ENCODE data around the gene ALDH1B1. TPM values are rescaled to one million over a fixed set of nuclear protein-coding genes. Genes with fewer than 3 reads are reported as not detected.

The ALDH1B1 gene
- polyA plus RNA-seq, 2 donors: 2.9 to 12.3 TPM

GRCh38 chr9:38432922-38433510, 40.5 kb downstream of the ALDH1B1 start:
- H3K27me3 ChIP-seq (ENCODE audit: control insufficient read depth in 1 of 2, insufficient read depth in 2 of 2, low read length in 2 of 2): no peaks in the 10 kb centered on the region
- no peak overlapping the region for H3K27ac ChIP-seq (ENCODE audit: low read depth in 2 of 2, low read length in 1 of 2)
- no peak overlapping the region for H3K4me3 ChIP-seq (ENCODE audit: low read depth in 1 of 2, low read length in 2 of 2)
- no peaks in the 10 kb centered on the region for H3K36me3 ChIP-seq (ENCODE audit: control insufficient read depth in 2 of 2, insufficient read depth in 2 of 2, low read length in 1 of 2)
- 25 to 37% methylated on average over 3 of the region's 3 CpGs for WGBS, 2 donors
- H3K4me1 ChIP-seq (ENCODE audit: control insufficient read depth in 2 of 2, insufficient read depth in 2 of 2, low read length in 1 of 2): no peaks in the 10 kb centered on the region
- H3K9me3 ChIP-seq (ENCODE audit: control insufficient read depth in 2 of 2, insufficient read depth in 1 of 2, low read depth in 1 of 2, low read length in 1 of 2): no peaks in the 10 kb centered on the region

GRCh38 chr9:38434365-38434764, 41.9 kb downstream of the ALDH1B1 start:
- no peak overlapping the region for H3K4me3 ChIP-seq (ENCODE audit: low read depth in 1 of 2, low read length in 2 of 2)
- no peak overlapping the region for H3K27ac ChIP-seq (ENCODE audit: low read depth in 2 of 2, low read length in 1 of 2)
- H3K4me1 ChIP-seq (ENCODE audit: control insufficient read depth in 2 of 2, insufficient read depth in 2 of 2, low read length in 1 of 2): no peaks in the 10 kb centered on the region
- no peaks in the 10 kb centered on the region for H3K9me3 ChIP-seq (ENCODE audit: control insufficient read depth in 2 of 2, insufficient read depth in 1 of 2, low read depth in 1 of 2, low read length in 1 of 2)
- no peaks in the 10 kb centered on the region for H3K36me3 ChIP-seq (ENCODE audit: control insufficient read depth in 2 of 2, insufficient read depth in 2 of 2, low read length in 1 of 2)
- 60 to 64% methylated on average over 3 of the region's 3 CpGs for WGBS, 2 donors
- H3K27me3 ChIP-seq (ENCODE audit: control insufficient read depth in 1 of 2, insufficient read depth in 2 of 2, low read length in 2 of 2): no peaks in the 10 kb centered on the region

GRCh38 chr9:38434853-38435252, 42.4 kb downstream of the ALDH1B1 start:
- no peaks in the 10 kb centered on the region for H3K27me3 ChIP-seq (ENCODE audit: control insufficient read depth in 1 of 2, insufficient read depth in 2 of 2, low read length in 2 of 2)
- H3K4me1 ChIP-seq (ENCODE audit: control insufficient read depth in 2 of 2, insufficient read depth in 2 of 2, low read length in 1 of 2): no peaks in the 10 kb centered on the region
- no peaks in the 10 kb centered on the region for H3K36me3 ChIP-seq (ENCODE audit: control insufficient read depth in 2 of 2, insufficient read depth in 2 of 2, low read length in 1 of 2)
- H3K4me3 ChIP-seq (ENCODE audit: low read depth in 1 of 2, low read length in 2 of 2): no peak overlapping the region
- H3K27ac ChIP-seq (ENCODE audit: low read depth in 2 of 2, low read length in 1 of 2): no peak overlapping the region
- no peaks in the 10 kb centered on the region for H3K9me3 ChIP-seq (ENCODE audit: control insufficient read depth in 2 of 2, insufficient read depth in 1 of 2, low read depth in 1 of 2, low read length in 1 of 2)
- 73 to 92% methylated on average over 3 of the region's 3 CpGs for WGBS, 2 donors

- no peaks in the 10 kb centered on the region for H3K4me1 ChIP-seq (ENCODE audit: control insufficient read depth in 2 of 2, insufficient read depth in 2 of 2, low read length in 1 of 2)
- no peak overlapping the region for H3K27ac ChIP-seq (ENCODE audit: low read depth in 2 of 2, low read length in 1 of 2)
- no peaks in the 10 kb centered on the region for H3K27me3 ChIP-seq (ENCODE audit: control insufficient read depth in 1 of 2, insufficient read depth in 2 of 2, low read length in 2 of 2)
- H3K36me3 ChIP-seq (ENCODE audit: control insufficient read depth in 2 of 2, insufficient read depth in 2 of 2, low read length in 1 of 2): no peaks in the 10 kb centered on the region
- WGBS, 2 donors: 65 to 76% methylated on average over 2 of the region's 2 CpGs
- H3K9me3 ChIP-seq (ENCODE audit: control insufficient read depth in 2 of 2, insufficient read depth in 1 of 2, low read depth in 1 of 2, low read length in 1 of 2): no peaks in the 10 kb centered on the region
- no peak overlapping the region for H3K4me3 ChIP-seq (ENCODE audit: low read depth in 1 of 2, low read length in 2 of 2)
These were observed 43.0 kb downstream of the ALDH1B1 start for GRCh38 chr9:38435521-38435920.

- WGBS, 2 donors: 94 to 96% methylated on average over 2 of the region's 2 CpGs
- no peaks in the 10 kb centered on the region for H3K4me1 ChIP-seq (ENCODE audit: control insufficient read depth in 2 of 2, insufficient read depth in 2 of 2, low read length in 1 of 2)
- H3K9me3 ChIP-seq (ENCODE audit: control insufficient read depth in 2 of 2, insufficient read depth in 1 of 2, low read depth in 1 of 2, low read length in 1 of 2): no peaks in the 10 kb centered on the region
- H3K27me3 ChIP-seq (ENCODE audit: control insufficient read depth in 1 of 2, insufficient read depth in 2 of 2, low read length in 2 of 2): no peaks in the 10 kb centered on the region
- H3K4me3 ChIP-seq (ENCODE audit: low read depth in 1 of 2, low read length in 2 of 2): no peak overlapping the region
- H3K36me3 ChIP-seq (ENCODE audit: control insufficient read depth in 2 of 2, insufficient read depth in 2 of 2, low read length in 1 of 2): no peaks in the 10 kb centered on the region
- H3K27ac ChIP-seq (ENCODE audit: low read depth in 2 of 2, low read length in 1 of 2): no peak overlapping the region
These were observed 44.2 kb downstream of the ALDH1B1 start for GRCh38 chr9:38436708-38437107.

- Histone ChIP-seq H3K4me3 (ENCODE audit: low read depth in 1 of 2, low read length in 2 of 2) (no peak overlapping the region), H3K9me3 (ENCODE audit: control insufficient read depth in 2 of 2, insufficient read depth in 1 of 2, low read depth in 1 of 2, low read length in 1 of 2) (no peaks in the 10 kb centered on the region), H3K27ac (ENCODE audit: low read depth in 2 of 2, low read length in 1 of 2) (no peak overlapping the region), H3K36me3 (ENCODE audit: control insufficient read depth in 2 of 2, insufficient read depth in 2 of 2, low read length in 1 of 2) (no peaks in the 10 kb centered on the region), H3K27me3 (ENCODE audit: control insufficient read depth in 1 of 2, insufficient read depth in 2 of 2, low read length in 2 of 2) (no peaks in the 10 kb centered on the region), H3K4me1 (ENCODE audit: control insufficient read depth in 2 of 2, insufficient read depth in 2 of 2, low read length in 1 of 2) (no peaks in the 10 kb centered on the region)
- 43 to 45% methylated on average over 11 of the region's 11 CpGs for WGBS, 2 donors
These were observed 44.8 kb downstream of the ALDH1B1 start for GRCh38 chr9:38437193-38437823.

- no peaks in the 10 kb centered on the region for H3K36me3 ChIP-seq (ENCODE audit: control insufficient read depth in 2 of 2, insufficient read depth in 2 of 2, low read length in 1 of 2)
- 69 to 70% methylated on average over 3 of the region's 3 CpGs for WGBS, 2 donors
- no peaks in the 10 kb centered on the region for H3K4me1 ChIP-seq (ENCODE audit: control insufficient read depth in 2 of 2, insufficient read depth in 2 of 2, low read length in 1 of 2)
- H3K27ac ChIP-seq (ENCODE audit: low read depth in 2 of 2, low read length in 1 of 2): no peak overlapping the region
- H3K4me3 ChIP-seq (ENCODE audit: low read depth in 1 of 2, low read length in 2 of 2): no peak overlapping the region
- H3K27me3 ChIP-seq (ENCODE audit: control insufficient read depth in 1 of 2, insufficient read depth in 2 of 2, low read length in 2 of 2): no peaks in the 10 kb centered on the region
- H3K9me3 ChIP-seq (ENCODE audit: control insufficient read depth in 2 of 2, insufficient read depth in 1 of 2, low read depth in 1 of 2, low read length in 1 of 2): no peaks in the 10 kb centered on the region
These were observed 46.9 kb downstream of the ALDH1B1 start for GRCh38 chr9:38439291-38439915.

- no peak overlapping the region for H3K4me3 ChIP-seq (ENCODE audit: low read depth in 1 of 2, low read length in 2 of 2)
- no peaks in the 10 kb centered on the region for H3K27me3 ChIP-seq (ENCODE audit: control insufficient read depth in 1 of 2, insufficient read depth in 2 of 2, low read length in 2 of 2)
- H3K27ac ChIP-seq (ENCODE audit: low read depth in 2 of 2, low read length in 1 of 2): no peak overlapping the region
- H3K9me3 ChIP-seq (ENCODE audit: control insufficient read depth in 2 of 2, insufficient read depth in 1 of 2, low read depth in 1 of 2, low read length in 1 of 2): no peaks in the 10 kb centered on the region
- WGBS, 2 donors: 92 to 96% methylated on average over 1 of the region's 1 CpG
- H3K4me1 ChIP-seq (ENCODE audit: control insufficient read depth in 2 of 2, insufficient read depth in 2 of 2, low read length in 1 of 2): no peaks in the 10 kb centered on the region
- H3K36me3 ChIP-seq (ENCODE audit: control insufficient read depth in 2 of 2, insufficient read depth in 2 of 2, low read length in 1 of 2): no peaks in the 10 kb centered on the region
These were observed 47.4 kb downstream of the ALDH1B1 start for GRCh38 chr9:38439916-38440301.

- no peak overlapping the region for H3K27ac ChIP-seq (ENCODE audit: low read depth in 2 of 2, low read length in 1 of 2)
- H3K4me1 ChIP-seq (ENCODE audit: control insufficient read depth in 2 of 2, insufficient read depth in 2 of 2, low read length in 1 of 2): no peaks in the 10 kb centered on the region
- peaks cover 0 to 2% of the 10 kb centered on the region in 2 donors for H3K36me3 ChIP-seq (ENCODE audit: control insufficient read depth in 2 of 2, insufficient read depth in 2 of 2, low read length in 1 of 2)
- WGBS, 2 donors: 69 to 83% methylated on average over 3 of the region's 3 CpGs
- no peaks in the 10 kb centered on the region for H3K9me3 ChIP-seq (ENCODE audit: control insufficient read depth in 2 of 2, insufficient read depth in 1 of 2, low read depth in 1 of 2, low read length in 1 of 2)
- H3K27me3 ChIP-seq (ENCODE audit: control insufficient read depth in 1 of 2, insufficient read depth in 2 of 2, low read length in 2 of 2): no peaks in the 10 kb centered on the region
- no peak overlapping the region for H3K4me3 ChIP-seq (ENCODE audit: low read depth in 1 of 2, low read length in 2 of 2)
These were observed 48.0 kb downstream of the ALDH1B1 start for GRCh38 chr9:38440516-38440915.

Data from esophagus (tissue), 2 donors.